Esophagus muscularis mucosa (tissue), 3 donors: ENCODE measurements around the gene PPM1G.

Experiments used
- CTCF ChIP-seq, 3 experiments: fragments of 200-600 bp in 2 of 3; fragments of 450-650 bp in 1 of 3; sonication (generic) in 2 of 3; IDR thresholded peaks; one replicate each; pipeline ENCODE4 v1.5.1; 2017 to 2019; ENCODE audit warnings: antibody characterized with exemption in 3 of 3, mild to moderate bottlenecking in 2 of 3, moderate library complexity in 1 of 3
- POLR2A ChIP-seq: fragments of 450-650 bp; IDR thresholded peaks from one replicate; pipeline ENCODE4 v1.6.1; 2017; ENCODE audit warnings: antibody characterized with exemption, moderate library complexity, mild to moderate bottlenecking, low read depth

- TF ChIP-seq CTCF (IDR thresholded peaks at IDR 0.05) = no peak
- no peak for TF ChIP-seq POLR2A
These were observed 32.0 kb upstream of the PPM1G start for GRCh38 chr2:27441226-27441926.
